Measurements from ENCODE around the gene TMC6.
"Not testable (repeated sequence)": the region's sequence is repeated elsewhere in the genome, so short reads cannot be mapped to it uniquely, and the experiment has no call there.

Gene TMC6

DNA sequence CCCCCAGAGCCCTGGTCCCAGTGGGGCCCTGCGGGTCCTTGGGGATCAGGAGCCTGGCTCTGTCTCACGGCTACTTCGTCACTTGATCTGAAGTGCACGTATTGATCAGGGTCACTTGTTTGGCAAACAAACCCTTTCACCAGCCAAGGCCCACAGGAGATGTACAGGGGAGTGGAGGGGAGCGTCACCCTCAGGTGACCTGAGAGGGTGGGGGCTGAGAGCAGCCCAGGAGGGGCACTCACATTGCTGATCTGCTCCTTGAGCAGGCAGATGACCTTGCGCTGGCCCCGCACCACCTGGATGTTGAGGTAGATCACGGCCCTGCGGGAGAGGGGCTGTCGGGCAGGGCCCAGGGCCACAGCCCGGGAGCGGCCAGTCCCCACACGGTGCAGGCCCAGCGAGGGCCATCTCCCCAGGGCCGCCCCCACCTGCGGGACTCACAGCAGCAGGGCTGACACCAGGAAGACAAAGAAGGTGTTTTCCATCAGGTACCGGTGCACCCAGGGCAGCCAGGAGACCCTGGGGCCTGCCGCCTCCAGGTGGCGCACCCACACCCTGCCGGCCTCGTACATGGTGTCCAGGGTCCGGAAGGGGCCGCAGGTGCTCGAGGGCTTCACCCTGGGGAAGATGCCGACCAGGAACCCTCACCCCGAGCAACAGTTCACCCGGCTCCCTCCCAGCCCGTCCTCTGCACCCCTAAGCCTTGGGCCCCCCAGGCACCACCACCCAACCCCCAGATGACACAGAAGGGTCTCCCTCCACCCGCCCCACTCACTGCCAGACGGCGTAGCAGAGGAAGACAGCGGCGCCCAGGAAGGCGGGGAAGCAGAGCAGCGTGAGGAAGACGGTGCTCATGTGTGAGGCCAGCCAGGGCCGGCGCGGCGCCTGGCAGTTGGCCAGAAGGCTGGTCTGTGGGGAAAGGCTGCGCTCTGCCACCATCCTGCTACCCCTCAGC lies 11.3 kb downstream of the TMC6 start:
- H3K27ac ChIP-seq: no peak overlapping the region
- TF ChIP-seq ZFX (IDR thresholded peaks at IDR 0.05): no peak
- TF ChIP-seq, protein P1, sequence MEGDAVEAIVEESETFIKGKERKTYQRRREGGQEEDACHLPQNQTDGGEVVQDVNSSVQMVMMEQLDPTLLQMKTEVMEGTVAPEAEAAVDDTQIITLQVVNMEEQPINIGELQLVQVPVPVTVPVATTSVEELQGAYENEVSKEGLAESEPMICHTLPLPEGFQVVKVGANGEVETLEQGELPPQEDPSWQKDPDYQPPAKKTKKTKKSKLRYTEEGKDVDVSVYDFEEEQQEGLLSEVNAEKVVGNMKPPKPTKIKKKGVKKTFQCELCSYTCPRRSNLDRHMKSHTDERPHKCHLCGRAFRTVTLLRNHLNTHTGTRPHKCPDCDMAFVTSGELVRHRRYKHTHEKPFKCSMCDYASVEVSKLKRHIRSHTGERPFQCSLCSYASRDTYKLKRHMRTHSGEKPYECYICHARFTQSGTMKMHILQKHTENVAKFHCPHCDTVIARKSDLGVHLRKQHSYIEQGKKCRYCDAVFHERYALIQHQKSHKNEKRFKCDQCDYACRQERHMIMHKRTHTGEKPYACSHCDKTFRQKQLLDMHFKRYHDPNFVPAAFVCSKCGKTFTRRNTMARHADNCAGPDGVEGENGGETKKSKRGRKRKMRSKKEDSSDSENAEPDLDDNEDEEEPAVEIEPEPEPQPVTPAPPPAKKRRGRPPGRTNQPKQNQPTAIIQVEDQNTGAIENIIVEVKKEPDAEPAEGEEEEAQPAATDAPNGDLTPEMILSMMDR (conservative IDR thresholded peaks at IDR 0.05): no peak; the same call in 1 of the 2 replicates

DNA sequence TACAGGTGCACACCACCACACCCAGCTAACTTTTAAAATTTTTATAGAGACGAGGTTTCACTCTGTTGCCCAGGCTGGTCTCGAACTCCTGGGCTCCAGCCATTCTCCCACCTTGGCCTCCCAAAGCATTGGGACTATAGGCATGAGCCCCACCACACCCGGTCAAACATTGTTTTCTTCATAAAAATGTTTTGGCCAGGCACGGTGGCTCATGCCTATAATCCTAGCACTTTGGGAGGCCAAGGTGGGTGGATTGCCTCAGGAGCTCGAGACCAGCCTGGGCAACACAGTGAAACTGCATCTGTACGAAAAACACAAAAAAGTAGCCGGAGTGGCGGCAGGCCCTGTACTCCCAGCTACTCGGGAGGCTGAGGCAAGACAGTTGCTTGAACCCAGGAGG lies 12.1 kb downstream of the TMC6 start:
- TF ChIP-seq, protein P1 (conservative IDR thresholded peaks at IDR 0.05): no peak
- no peak for TF ChIP-seq ZFX (IDR thresholded peaks at IDR 0.05)
- no peak overlapping the region for H3K27ac ChIP-seq

DNA sequence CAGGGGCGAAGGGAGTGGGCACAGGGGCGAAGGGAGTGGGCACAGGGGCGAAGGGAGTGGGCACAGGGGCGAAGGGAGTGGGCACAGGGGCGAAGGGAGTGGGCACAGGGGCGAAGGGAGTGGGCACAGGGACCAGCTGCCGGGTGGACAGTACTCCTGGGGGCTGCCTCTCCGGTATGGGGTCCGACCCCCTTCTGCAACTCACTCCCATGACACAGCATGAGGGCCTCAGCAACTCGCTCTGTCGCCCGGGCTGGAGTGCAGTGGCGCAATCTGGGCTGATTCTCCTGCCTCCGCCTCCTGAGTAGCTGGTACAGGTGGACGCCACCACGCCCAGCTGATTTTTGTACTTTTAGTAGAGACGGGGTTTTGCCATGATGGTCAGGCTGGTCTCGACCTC lies 12.8 kb downstream of the TMC6 start:
- H3K27ac ChIP-seq: not testable (repeated sequence)

DNA sequence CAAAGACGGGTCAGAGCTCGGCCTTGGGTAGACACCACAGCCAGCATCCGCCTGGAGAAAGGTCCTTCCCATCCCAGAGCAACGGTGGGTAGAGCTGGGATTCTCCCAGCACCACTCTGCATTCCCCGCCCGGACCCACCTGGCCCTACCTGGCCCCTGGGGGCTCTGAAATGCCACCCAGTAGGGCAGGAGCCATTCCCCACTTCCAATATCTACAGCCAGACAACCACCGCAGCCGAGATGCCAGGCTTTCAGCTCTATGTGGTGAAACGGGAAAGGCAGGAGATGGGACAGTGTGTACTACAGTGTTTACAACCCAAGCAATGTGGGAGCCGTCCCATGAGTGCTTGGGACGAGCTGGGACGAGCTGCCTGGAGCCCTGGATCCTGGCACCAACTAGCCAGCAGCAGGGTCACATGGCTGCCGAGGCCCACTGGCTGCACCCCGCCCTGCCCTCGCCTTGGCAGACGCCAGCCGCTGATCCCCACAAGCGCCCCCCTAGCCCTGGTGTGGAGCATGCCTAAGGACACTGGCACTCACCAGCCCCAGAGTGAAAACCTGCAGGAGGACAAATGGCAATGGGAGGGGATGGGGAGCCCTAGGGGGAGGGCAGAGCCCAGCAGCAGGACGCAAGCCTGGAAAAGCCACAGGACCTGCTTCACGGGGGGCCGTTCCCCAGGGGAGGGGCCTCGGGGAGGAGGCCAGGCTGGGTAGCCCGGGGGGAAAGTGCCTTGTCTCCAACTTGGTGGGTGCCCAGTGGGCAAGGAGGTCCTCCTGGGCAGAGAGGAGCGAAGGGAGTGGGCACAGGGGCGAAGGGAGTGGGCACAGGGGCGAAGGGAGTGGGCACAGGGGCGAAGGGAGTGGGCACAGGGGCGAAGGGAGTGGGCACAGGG lies 13.5 kb downstream of the TMC6 start:
- H3K27ac ChIP-seq: peak overlapping the region; percentile 85
- TF ChIP-seq, protein P1 (conservative IDR thresholded peaks at IDR 0.05): no peak
- TF ChIP-seq ZFX (IDR thresholded peaks at IDR 0.05): no peak

DNA sequence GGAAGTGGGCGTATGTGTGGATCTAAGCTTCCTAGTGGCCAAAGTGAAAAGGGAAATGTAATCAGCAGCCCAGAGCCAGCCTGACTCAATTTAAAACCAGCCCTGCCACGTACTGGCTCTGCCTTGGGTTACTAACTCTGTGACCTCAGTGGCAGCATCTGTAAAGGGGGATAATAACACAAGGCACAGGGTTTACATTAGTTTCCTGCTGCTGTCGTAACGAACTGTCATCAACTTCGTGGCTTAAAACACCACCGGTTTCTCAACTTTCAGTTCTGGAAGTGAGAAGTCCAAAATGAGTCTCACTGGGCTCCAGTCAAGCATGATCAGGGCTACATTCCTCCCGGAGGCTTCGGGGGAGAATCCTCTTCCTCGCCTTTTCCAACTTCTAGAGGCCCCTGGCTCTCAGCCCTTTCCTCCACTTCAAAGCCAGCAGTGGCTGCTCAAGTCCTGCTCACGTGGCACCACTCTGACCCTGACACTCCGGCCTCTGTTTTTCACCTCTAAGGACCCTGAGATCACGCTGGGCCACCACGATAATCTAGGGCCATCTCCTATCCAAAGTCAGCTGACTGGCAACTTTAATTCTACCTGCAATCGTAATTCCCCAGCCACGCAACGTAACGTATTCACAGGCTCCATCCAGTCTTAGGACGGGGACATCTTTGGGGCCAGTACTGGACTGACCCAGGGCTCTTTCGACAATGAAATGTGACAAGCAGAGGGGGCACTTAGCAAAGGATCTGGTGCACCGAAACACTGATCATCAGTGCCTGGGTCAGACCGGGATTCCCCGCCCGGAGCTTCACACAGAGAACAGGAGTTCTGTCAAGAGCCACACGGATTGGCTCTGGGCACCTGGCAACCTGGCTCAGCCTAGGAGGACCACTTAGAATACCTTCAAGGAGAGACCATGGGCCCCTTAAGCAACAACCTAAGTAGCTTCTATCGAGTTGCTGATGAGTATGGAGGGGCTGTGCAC lies 14.5 kb downstream of the TMC6 start:
- peak overlapping the region; percentile 85 for H3K27ac ChIP-seq
- TF ChIP-seq, protein P1 (conservative IDR thresholded peaks at IDR 0.05): no peak
- no peak for TF ChIP-seq ZFX (IDR thresholded peaks at IDR 0.05)

- peak overlapping the region; percentile 85 for H3K27ac ChIP-seq
- TF ChIP-seq ZFX (IDR thresholded peaks at IDR 0.05): no peak
- TF ChIP-seq, protein P1 (conservative IDR thresholded peaks at IDR 0.05): peak; percentile 99
Observed at GRCh38 chr17:78112518-78113471, 15.8 kb downstream of the TMC6 start.
